HepG2 (cell line): ENCODE measurements around the gene SMAD3. TPM values are rescaled to one million over a fixed set of nuclear protein-coding genes. Genes with fewer than 3 reads are reported as not detected.

Experiments
- AHR ChIP-seq: IDR thresholded peaks from 2 replicates; pipeline ENCODE4 v1.6.1; 2018; ENCODE audit warnings: missing genetic modification reagents, missing compliant biosample characterization
- ARID2 ChIP-seq: sonication (generic); formaldehyde crosslinking; IDR thresholded peaks from 2 replicates; pipeline ENCODE4 v1.8.1; 2022; ENCODE audit warnings: mild to moderate bottlenecking, missing genetic modification reagents, borderline replicate concordance
- CENPX ChIP-seq: sonication (generic); formaldehyde crosslinking; IDR thresholded peaks from 2 replicates; pipeline ENCODE4 v1.9.0; 2021; ENCODE audit warnings: mild to moderate bottlenecking, missing genetic modification reagents, moderate library complexity
- EEA1 ChIP-seq: sonication (generic); formaldehyde crosslinking; IDR thresholded peaks from 2 replicates; pipeline ENCODE4 v1.5.1; 2020; ENCODE audit warnings: mild to moderate bottlenecking, missing genetic modification reagents, borderline replicate concordance
- ETV6 ChIP-seq: sonication (generic); formaldehyde crosslinking; conservative IDR thresholded peaks from 2 replicates; pipeline ENCODE4 v1.4.0; 2020; ENCODE audit warnings: missing genetic modification reagents
- HNRNPK ChIP-seq: fragments of 200-400 bp; formaldehyde crosslinking; IDR thresholded peaks from 2 replicates; pipeline ENCODE4 v1.6.1; 2018; ENCODE audit warnings: low read length, low read depth, moderate library complexity, mild to moderate bottlenecking; ENCODE audit not compliant: poor library complexity, severe bottlenecking
- KAT8 ChIP-seq: IDR thresholded peaks from 2 replicates; pipeline ENCODE4 v1.6.1; 2016; ENCODE audit warnings: missing genetic modification reagents, missing compliant biosample characterization
- KLF13 ChIP-seq: sonication (generic); formaldehyde crosslinking; IDR thresholded peaks from 2 replicates; pipeline ENCODE4 v1.4.0; 2020; ENCODE audit warnings: mild to moderate bottlenecking, missing genetic modification reagents
- MTERF4 ChIP-seq: sonication (generic); formaldehyde crosslinking; IDR thresholded peaks from 2 replicates; pipeline ENCODE4 v1.8.0; 2023; ENCODE audit warnings: mild to moderate bottlenecking, missing genetic modification reagents
- NFIC ChIP-seq: IDR thresholded peaks from 2 replicates; pipeline ENCODE4 v1.6.1; 2012; ENCODE audit warnings: mild to moderate bottlenecking, low read length, inconsistent platforms
- NR2C2 ChIP-seq: sonication (generic); formaldehyde crosslinking; IDR thresholded peaks from 2 replicates; pipeline ENCODE4 v1.4.0; 2020; ENCODE audit warnings: missing genetic modification reagents, mild to moderate bottlenecking, moderate library complexity, borderline replicate concordance
- POLR2AphosphoS5 ChIP-seq: IDR thresholded peaks from 2 replicates; pipeline ENCODE4 v1.6.1; 2012; ENCODE audit warnings: low read depth, low read length
- RXRB ChIP-seq: IDR thresholded peaks from 2 replicates; pipeline ENCODE4 v1.6.1; 2016; ENCODE audit warnings: borderline replicate concordance, missing genetic modification reagents, missing compliant biosample characterization
- SP4 ChIP-seq: sonication (generic); formaldehyde crosslinking; IDR thresholded peaks from 2 replicates; pipeline ENCODE4 v1.8.1; 2023; ENCODE audit warnings: mild to moderate bottlenecking, missing genetic modification reagents
- THAP9 ChIP-seq: sonication (generic); formaldehyde crosslinking; IDR thresholded peaks from 2 replicates; pipeline ENCODE4; 2020; ENCODE audit warnings: missing genetic modification reagents, mild to moderate bottlenecking, borderline replicate concordance
- THYN1 ChIP-seq: sonication (generic); formaldehyde crosslinking; IDR thresholded peaks from 2 replicates; pipeline ENCODE4 v1.8.1; 2023; ENCODE audit warnings: low read depth, mild to moderate bottlenecking, moderate library complexity, missing genetic modification reagents, borderline replicate concordance
- ZBTB26 ChIP-seq: IDR thresholded peaks from 2 replicates; pipeline ENCODE4 v1.6.1; 2016; ENCODE audit warnings: missing compliant biosample characterization, missing genetic modification reagents, borderline replicate concordance
- ZFP62 ChIP-seq: sonication (generic); formaldehyde crosslinking; IDR thresholded peaks from 2 replicates; pipeline ENCODE4 v1.4.0; 2020; ENCODE audit warnings: missing genetic modification reagents
- ZMAT3 ChIP-seq: sonication (generic); formaldehyde crosslinking; conservative IDR thresholded peaks from 2 replicates; pipeline ENCODE4 v1.7.0; 2021; ENCODE audit warnings: missing genetic modification reagents
- ZNF12 ChIP-seq: sonication (generic); formaldehyde crosslinking; IDR thresholded peaks from 2 replicates; pipeline ENCODE4 v1.5.0; 2020; ENCODE audit warnings: missing genetic modification reagents
- ZNF3 ChIP-seq: IDR thresholded peaks from 2 replicates; pipeline ENCODE4 v1.7.0; 2017; ENCODE audit warnings: inconsistent platforms
- ZNF552 ChIP-seq: sonication (generic); formaldehyde crosslinking; IDR thresholded peaks from 2 replicates; pipeline ENCODE4 v1.9.0; 2022; ENCODE audit warnings: missing genetic modification reagents, mild to moderate bottlenecking, borderline replicate concordance
- ZNF788 ChIP-seq: sonication (generic); formaldehyde crosslinking; IDR thresholded peaks from 2 replicates; pipeline ENCODE4 v1.5.0; 2020; ENCODE audit warnings: mild to moderate bottlenecking, missing genetic modification reagents, borderline replicate concordance
- ZNF792 ChIP-seq: IDR thresholded peaks from 2 replicates; pipeline ENCODE4 v1.6.1; 2016
- polyA plus RNA-seq, 8 experiments: library from polyadenylated mRNA; depleted of rRNA in 3 of 8; stranded (reverse) in 7 of 8; unstranded in 1 of 8; fragments of >200 nt; fragmentation: Illumina TruSeq in 4 of 8; extraction: Trizol in 4 of 8; gene quantifications; 2 replicates each; pipeline versions ENCODE4 v1.2.1 to v1.2.3, GENCODE V29; 2011 to 2016; ENCODE audit warnings: low read depth in 4 of 8, missing spikeins in 1 of 8, mixed read lengths in 1 of 8; ENCODE audit not compliant: insufficient read depth in 1 of 8
- total RNA-seq, 5 experiments: library from RNA; depleted of rRNA; stranded (reverse); fragments of >200 nt; fragmentation: Illumina TruSeq; extraction: Trizol; gene quantifications; 2 replicates each; pipeline ENCODE4 v1.2.3, GENCODE V29; 2016; ENCODE audit warnings: low read depth in 1 of 5
- TF ChIP-seq, protein P1 (sequence below): sonication (generic); formaldehyde crosslinking; IDR thresholded peaks from 2 replicates; pipeline ENCODE4 v1.9.0; 2021; ENCODE audit warnings: missing genetic modification reagents, mild to moderate bottlenecking, borderline replicate concordance

SMAD3 gene
- total and polyA plus RNA-seq, 2 of the 13 experiments (the other 11 are each of a cell fraction or from before 2014, with no cell fraction given): 8.6 to 56.3 TPM

- TF ChIP-seq THAP9 (CRISPR knock-in tag) (no peak), ZBTB26 (CRISPR knock-in tag) (peak; percentile 99), ZNF12 (CRISPR knock-in tag) (no peak), ZNF3 (0 out of 2 replicates have a peak, but pooled peaks have one; percentile 36), ETV6 (no peak), NFIC (peak; percentile 40), EEA1 (CRISPR knock-in tag) (no peak), ZNF788 (CRISPR knock-in tag) (no peak), AHR (CRISPR knock-in tag) (no peak), ARID2 (no peak), RXRB (CRISPR knock-in tag) (no peak), MTERF4 (no peak), ZFP62 (CRISPR knock-in tag) (no peak), THYN1 (CRISPR knock-in tag) (peak; percentile 43; the same call in 1 of the 2 replicates), ZMAT3 (CRISPR knock-in tag) (0 out of 2 replicates have a peak, but pooled peaks have one; percentile 24), HNRNPK (no peak), NR2C2 (no peak), KLF13 (no peak), ZNF552 (CRISPR knock-in tag) (no peak), SP4 (CRISPR knock-in tag) (no peak), POLR2AphosphoS5 (no peak), ZNF792 (no peak), CENPX (CRISPR knock-in tag) (no peak), KAT8 (CRISPR knock-in tag) (no peak)
- TF ChIP-seq, protein P1, sequence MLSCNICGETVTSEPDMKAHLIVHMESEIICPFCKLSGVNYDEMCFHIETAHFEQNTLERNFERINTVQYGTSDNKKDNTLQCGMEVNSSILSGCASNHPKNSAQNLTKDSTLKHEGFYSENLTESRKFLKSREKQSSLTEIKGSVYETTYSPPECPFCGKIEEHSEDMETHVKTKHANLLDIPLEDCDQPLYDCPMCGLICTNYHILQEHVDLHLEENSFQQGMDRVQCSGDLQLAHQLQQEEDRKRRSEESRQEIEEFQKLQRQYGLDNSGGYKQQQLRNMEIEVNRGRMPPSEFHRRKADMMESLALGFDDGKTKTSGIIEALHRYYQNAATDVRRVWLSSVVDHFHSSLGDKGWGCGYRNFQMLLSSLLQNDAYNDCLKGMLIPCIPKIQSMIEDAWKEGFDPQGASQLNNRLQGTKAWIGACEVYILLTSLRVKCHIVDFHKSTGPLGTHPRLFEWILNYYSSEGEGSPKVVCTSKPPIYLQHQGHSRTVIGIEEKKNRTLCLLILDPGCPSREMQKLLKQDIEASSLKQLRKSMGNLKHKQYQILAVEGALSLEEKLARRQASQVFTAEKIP: no peak
Observed at GRCh38 chr15:67049351-67050044, 15.9 kb upstream of the SMAD3 start (continued).
